ENCODE results near the gene SLC8A1. TPM values are rescaled to one million over a fixed set of nuclear protein-coding genes. Genes with fewer than 3 reads are reported as not detected.

The SLC8A1 gene
- total RNA-seq, 1 experiment from 2014 or later, result 1.7 TPM

DNA sequence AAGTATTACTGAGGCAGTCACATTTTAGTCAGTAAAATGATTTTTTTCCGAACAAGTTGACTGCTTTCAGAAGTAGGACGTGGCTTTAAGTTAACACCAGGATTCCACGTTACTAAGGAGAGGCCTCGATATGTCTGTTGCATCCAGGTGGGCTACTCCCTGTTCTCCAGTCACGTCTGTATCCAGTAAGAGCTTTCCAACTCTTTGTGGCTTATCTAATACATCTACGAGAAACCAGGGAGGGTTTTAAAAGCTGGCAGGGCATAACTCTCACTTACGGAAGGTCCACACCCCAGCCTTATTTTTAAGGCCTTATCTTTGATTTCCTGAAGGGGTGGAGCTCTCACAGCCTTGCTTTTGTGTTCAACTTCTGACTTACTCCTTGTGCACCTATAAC is 99.2 kb downstream of the SLC8A1 start:
- Histone ChIP-seq H3K36me3 (replicated peaks; ENCODE audit: control insufficient read depth, insufficient read depth, low read length) (no peaks in the 10 kb centered on the region), H3K4me3 (ENCODE audit: insufficient read depth, low read depth, low read length) (no peak overlapping the region), H3K27me3 (ENCODE audit: control insufficient read depth, insufficient read depth, low read length) (no peaks in the 10 kb centered on the region)
- DNase-seq, result no peak

DNA sequence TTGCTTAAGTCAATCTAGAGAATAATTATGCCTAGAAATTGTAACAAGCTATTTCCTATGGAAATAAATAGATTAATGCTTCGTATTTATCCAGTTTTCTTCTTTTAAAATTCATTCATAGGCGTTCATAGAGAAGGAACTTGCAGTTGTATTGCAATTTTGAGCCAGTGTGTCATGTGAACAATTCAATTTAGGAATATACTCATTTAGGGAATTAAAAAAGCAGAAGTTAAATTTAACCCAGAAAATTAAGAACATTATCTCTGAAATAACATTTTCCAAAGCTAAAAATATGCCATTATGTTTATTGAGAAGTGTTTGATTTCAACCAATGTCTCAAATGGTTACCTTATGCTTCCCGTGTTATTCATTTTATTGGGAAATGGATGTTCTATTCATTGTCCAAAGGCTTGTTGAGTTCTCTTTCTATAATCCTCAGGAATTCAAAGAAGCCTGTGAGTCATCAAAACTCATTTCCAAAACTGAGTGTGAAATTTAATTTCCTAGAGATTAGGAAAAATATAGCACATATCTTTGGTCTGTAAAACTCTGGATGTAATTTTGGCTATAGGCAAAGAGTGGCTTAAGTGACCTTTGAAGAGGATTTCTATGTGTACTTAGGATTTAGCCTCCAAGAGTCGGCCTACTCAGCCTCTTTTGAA is 99.7 kb downstream of the SLC8A1 start:
- no peak for DNase-seq
- no peak overlapping the region for H3K4me3 ChIP-seq (ENCODE audit: insufficient read depth, low read depth, low read length)
- no peaks in the 10 kb centered on the region for H3K27me3 ChIP-seq (ENCODE audit: control insufficient read depth, insufficient read depth, low read length)
- no peaks in the 10 kb centered on the region for H3K36me3 ChIP-seq (replicated peaks; ENCODE audit: control insufficient read depth, insufficient read depth, low read length)

- H3K27me3 ChIP-seq (ENCODE audit: control insufficient read depth, insufficient read depth, low read length), result no peaks in the 10 kb centered on the region
- no peak for DNase-seq
- H3K4me3 ChIP-seq (ENCODE audit: insufficient read depth, low read depth, low read length), result no peak overlapping the region
- H3K36me3 ChIP-seq (replicated peaks; ENCODE audit: control insufficient read depth, insufficient read depth, low read length), result no peaks in the 10 kb centered on the region
These were observed 103.2 kb downstream of the SLC8A1 start for GRCh38 chr2:40348665-40349064.

DNA sequence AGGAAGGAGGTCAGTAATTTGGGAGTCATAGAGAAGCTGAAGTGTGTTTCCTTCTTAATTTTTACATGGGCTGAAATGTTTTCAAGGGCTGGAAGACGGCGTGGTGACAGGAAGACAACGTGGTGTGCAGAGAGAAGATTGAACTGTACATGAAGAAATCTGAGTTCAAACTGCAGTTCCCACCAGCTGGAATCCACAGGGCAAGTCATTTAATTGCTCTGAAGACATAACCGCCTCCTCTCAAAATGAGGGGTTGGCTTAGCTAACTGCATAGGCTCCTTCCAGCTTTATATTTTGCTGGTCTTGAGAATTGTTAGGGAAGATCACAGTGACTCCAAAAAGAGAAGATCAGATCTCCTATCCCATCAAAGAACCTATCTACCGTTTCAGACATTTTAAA is 103.9 kb downstream of the SLC8A1 start:
- H3K4me3 ChIP-seq (ENCODE audit: insufficient read depth, low read depth, low read length), result no peak overlapping the region
- no peak for DNase-seq
- H3K36me3 ChIP-seq (replicated peaks; ENCODE audit: control insufficient read depth, insufficient read depth, low read length), result no peaks in the 10 kb centered on the region
- H3K27me3 ChIP-seq (ENCODE audit: control insufficient read depth, insufficient read depth, low read length), result no peaks in the 10 kb centered on the region

GRCh38 chr2:40346535-40347354 is 105.1 kb downstream of the SLC8A1 start:
- no peak for DNase-seq
- Histone ChIP-seq H3K4me3 (ENCODE audit: insufficient read depth, low read depth, low read length) (no peak overlapping the region), H3K27me3 (ENCODE audit: control insufficient read depth, insufficient read depth, low read length) (no peaks in the 10 kb centered on the region), H3K36me3 (replicated peaks; ENCODE audit: control insufficient read depth, insufficient read depth, low read length) (no peaks in the 10 kb centered on the region)

DNA sequence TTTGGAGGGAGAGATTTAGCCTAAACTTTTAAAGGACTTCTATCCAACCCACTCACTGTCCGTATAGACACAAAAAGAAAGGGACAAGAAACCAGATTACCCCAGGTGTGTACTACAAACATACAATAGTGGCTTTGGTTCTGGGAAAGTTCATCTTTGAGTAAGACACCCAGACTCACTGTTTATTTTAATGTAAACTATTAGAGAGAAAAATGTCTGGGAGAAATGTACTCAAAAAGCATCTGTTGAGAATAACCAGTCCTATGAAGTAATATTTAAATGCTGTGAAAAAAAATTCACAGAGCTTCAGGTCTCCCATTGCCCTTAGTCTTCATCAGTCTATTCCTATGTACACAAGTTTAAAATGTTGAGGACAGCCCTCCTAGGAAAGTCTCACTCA is 107.5 kb downstream of the SLC8A1 start:
- Histone ChIP-seq H3K27me3 (ENCODE audit: control insufficient read depth, insufficient read depth, low read length) (no peaks in the 10 kb centered on the region), H3K36me3 (replicated peaks; ENCODE audit: control insufficient read depth, insufficient read depth, low read length) (no peaks in the 10 kb centered on the region), H3K4me3 (ENCODE audit: insufficient read depth, low read depth, low read length) (no peak overlapping the region)
- no peak for DNase-seq

GRCh38 chr2:40343902-40344301 is 108.0 kb downstream of the SLC8A1 start:
- no peaks in the 10 kb centered on the region for H3K27me3 ChIP-seq (ENCODE audit: control insufficient read depth, insufficient read depth, low read length)

GRCh38 chr2:40341198-40341597 is 110.7 kb downstream of the SLC8A1 start:
- Histone ChIP-seq H3K36me3 (replicated peaks; ENCODE audit: control insufficient read depth, insufficient read depth, low read length) (no peaks in the 10 kb centered on the region), H3K27me3 (ENCODE audit: control insufficient read depth, insufficient read depth, low read length) (no peaks in the 10 kb centered on the region), H3K4me3 (ENCODE audit: insufficient read depth, low read depth, low read length) (no peak overlapping the region)
- no peak for DNase-seq

More at GRCh38 chr2:40343902-40344301, 108.0 kb downstream of the SLC8A1 start:
- DNase-seq, result no peak
- Histone ChIP-seq H3K4me3 (ENCODE audit: insufficient read depth, low read depth, low read length) (no peak overlapping the region), H3K36me3 (replicated peaks; ENCODE audit: control insufficient read depth, insufficient read depth, low read length) (no peaks in the 10 kb centered on the region)

GRCh38 chr2:40339026-40339425 is 112.9 kb downstream of the SLC8A1 start:
- no peaks in the 10 kb centered on the region for H3K27me3 ChIP-seq (ENCODE audit: control insufficient read depth, insufficient read depth, low read length)
- no peaks in the 10 kb centered on the region for H3K36me3 ChIP-seq (replicated peaks; ENCODE audit: control insufficient read depth, insufficient read depth, low read length)
- DNase-seq, result no peak
- H3K4me3 ChIP-seq (ENCODE audit: insufficient read depth, low read depth, low read length), result no peak overlapping the region

DNA sequence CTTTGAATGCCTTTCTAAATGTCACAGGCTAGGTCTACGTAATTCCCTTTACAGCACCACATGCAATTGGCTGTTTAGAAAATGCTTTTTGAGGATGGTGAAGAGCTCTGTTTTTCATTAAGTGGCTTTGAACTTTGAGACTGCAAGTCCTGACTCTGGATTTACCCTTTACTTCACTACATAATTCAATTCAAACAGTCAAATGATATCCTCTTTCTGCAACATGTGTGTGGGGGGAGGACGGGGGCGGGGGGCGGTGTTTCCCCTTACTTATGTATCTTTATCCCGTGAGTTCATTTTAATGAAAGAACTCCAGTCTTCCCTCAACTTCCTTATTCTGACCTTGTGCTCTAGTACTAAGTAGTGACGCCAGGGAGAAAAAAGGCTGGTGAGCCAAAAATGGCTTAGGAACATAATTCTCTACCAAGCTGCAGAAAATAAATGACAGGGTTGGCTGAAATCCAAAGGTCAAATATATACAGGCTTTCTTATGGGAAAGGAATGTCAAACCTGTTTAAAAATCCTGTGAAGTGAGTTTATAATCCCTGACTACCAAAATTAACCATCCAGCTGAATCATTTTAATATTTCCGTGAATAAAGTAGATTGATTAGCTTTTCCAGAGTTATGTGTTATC is 119.6 kb downstream of the SLC8A1 start:
- DNase-seq, result no peak

GRCh38 chr2:40330096-40330495 is 121.8 kb downstream of the SLC8A1 start:
- no peak overlapping the region for H3K4me3 ChIP-seq (ENCODE audit: insufficient read depth, low read depth, low read length)
- no peaks in the 10 kb centered on the region for H3K27me3 ChIP-seq (ENCODE audit: control insufficient read depth, insufficient read depth, low read length)
- H3K36me3 ChIP-seq (replicated peaks; ENCODE audit: control insufficient read depth, insufficient read depth, low read length), result no peaks in the 10 kb centered on the region
- DNase-seq, result no peak

More for the DNA sequence above, 119.6 kb downstream of the SLC8A1 start:
- H3K36me3 ChIP-seq (replicated peaks; ENCODE audit: control insufficient read depth, insufficient read depth, low read length), result no peaks in the 10 kb centered on the region
- H3K27me3 ChIP-seq (ENCODE audit: control insufficient read depth, insufficient read depth, low read length), result no peaks in the 10 kb centered on the region
- H3K4me3 ChIP-seq (ENCODE audit: insufficient read depth, low read depth, low read length), result no peak overlapping the region

DNA sequence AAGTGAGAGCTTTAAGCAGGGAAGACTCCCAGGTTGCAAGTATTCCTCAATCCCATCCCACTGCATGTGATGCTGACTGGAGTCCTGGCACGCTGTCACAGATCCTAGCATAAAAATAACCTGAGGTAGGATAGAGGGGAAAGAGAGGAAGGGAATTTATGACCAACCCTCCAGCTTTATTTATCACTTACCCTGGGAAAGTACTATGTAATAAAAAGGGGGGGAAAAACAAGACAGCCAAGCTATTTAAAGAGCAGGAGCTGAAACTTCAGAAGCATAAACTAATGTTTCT is 122.2 kb downstream of the SLC8A1 start:
- H3K4me3 ChIP-seq (ENCODE audit: insufficient read depth, low read depth, low read length), result no peak overlapping the region
- H3K27me3 ChIP-seq (ENCODE audit: control insufficient read depth, insufficient read depth, low read length), result no peaks in the 10 kb centered on the region
- no peaks in the 10 kb centered on the region for H3K36me3 ChIP-seq (replicated peaks; ENCODE audit: control insufficient read depth, insufficient read depth, low read length)
- DNase-seq, result no peak

GRCh38 chr2:40325116-40325515 is 126.8 kb downstream of the SLC8A1 start:
- H3K4me3 ChIP-seq (ENCODE audit: insufficient read depth, low read depth, low read length), result no peak overlapping the region
- no peak for DNase-seq
- H3K27me3 ChIP-seq (ENCODE audit: control insufficient read depth, insufficient read depth, low read length), result no peaks in the 10 kb centered on the region
- H3K36me3 ChIP-seq (replicated peaks; ENCODE audit: control insufficient read depth, insufficient read depth, low read length), result no peaks in the 10 kb centered on the region

GRCh38 chr2:40324656-40325055 is 127.2 kb downstream of the SLC8A1 start:
- H3K4me3 ChIP-seq (ENCODE audit: insufficient read depth, low read depth, low read length), result no peak overlapping the region
- no peaks in the 10 kb centered on the region for H3K36me3 ChIP-seq (replicated peaks; ENCODE audit: control insufficient read depth, insufficient read depth, low read length)
- H3K27me3 ChIP-seq (ENCODE audit: control insufficient read depth, insufficient read depth, low read length), result no peaks in the 10 kb centered on the region
- DNase-seq, result no peak

GRCh38 chr2:40321822-40322221 is 130.1 kb downstream of the SLC8A1 start:
- DNase-seq, result no peak
- H3K36me3 ChIP-seq (replicated peaks; ENCODE audit: control insufficient read depth, insufficient read depth, low read length), result no peaks in the 10 kb centered on the region
- H3K27me3 ChIP-seq (ENCODE audit: control insufficient read depth, insufficient read depth, low read length), result no peaks in the 10 kb centered on the region
- H3K4me3 ChIP-seq (ENCODE audit: insufficient read depth, low read depth, low read length), result no peak overlapping the region

Measured in H7 (cell line).